GM12892 (cell line): Measurements from ENCODE around the gene MTOR.

Experiments used
- POLR2A ChIP-seq: IDR thresholded peaks from 2 replicates; pipeline ENCODE4 v1.6.1; 2011; ENCODE audit warnings: low read depth, low read length, control low read depth
- POLR2AphosphoS5 ChIP-seq: IDR thresholded peaks from 2 replicates; pipeline ENCODE4 v1.6.1; 2011; ENCODE audit warnings: low read depth, low read length, control low read depth

DNA sequence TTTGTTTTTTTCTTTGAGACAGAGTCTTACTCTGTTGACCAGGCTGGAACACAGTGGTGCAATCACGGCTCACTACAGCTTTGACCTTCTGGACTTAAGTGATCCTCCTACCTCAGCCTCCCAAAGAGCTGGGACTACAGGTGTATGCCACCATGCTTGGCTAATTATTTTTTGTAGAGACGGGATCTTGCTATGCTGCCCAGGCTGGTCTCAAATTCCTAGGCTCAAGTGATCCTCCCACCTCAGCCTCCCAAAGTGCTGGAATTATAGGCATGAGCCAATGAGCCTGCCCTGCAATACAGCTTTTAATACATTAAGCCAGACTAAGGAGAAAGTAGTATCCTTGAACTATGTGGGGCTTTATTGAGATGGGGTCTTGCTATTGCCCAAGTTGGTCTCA lies 146.0 kb downstream of the MTOR start:
- no peak for TF ChIP-seq POLR2A
- TF ChIP-seq POLR2AphosphoS5 = no peak
